ENCODE data around the gene ANTKMT.

DNA sequence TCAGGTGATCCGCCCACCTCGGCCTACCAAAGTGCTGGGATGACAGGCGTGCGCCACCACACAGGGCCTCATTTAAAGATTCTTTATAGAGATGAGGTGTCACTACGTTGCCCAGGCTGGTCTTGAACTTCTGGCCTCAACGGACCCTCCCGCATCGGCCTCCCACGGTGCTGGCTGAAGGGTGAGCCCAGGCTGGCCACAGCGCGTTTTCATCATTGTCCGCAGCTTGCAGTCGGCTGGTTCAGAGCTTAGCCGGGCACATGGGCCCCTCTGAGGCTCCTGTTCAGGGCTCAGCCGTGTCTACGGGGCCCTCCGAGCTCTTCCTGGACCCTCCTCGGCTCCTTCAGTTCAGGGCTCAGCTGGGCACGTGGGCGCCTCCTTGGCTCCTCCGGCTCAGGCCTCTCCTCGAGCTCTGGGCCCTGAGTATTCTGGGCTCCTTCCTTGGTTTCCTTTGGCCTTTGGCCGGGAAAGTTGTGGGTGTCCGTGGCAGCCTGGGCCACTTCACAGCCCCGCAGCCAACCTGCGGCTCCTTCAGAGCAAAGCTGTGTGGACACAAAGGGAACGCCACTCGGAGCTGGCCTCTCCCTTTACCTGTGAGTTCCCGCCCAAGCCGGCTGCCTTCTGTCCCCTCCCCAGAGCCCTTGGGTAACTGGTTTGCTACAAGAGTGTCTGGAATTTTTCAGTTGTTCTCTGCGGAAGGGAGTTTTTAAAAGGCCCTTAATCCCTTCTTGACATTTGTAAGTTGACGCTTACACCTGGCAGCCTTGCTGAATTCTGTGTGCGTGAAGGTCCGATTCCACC lies 38.4 kb downstream of the ANTKMT start:
- TF ChIP-seq CTCF (IDR thresholded peaks at IDR 0.05; ENCODE audit: extremely low read depth in 1 of 2, insufficient read depth in 1 of 2, low read depth in 1 of 2, low read length in 2 of 2) (no peak), POLR2A (IDR thresholded peaks at IDR 0.05; ENCODE audit: low read depth, low read length) (no peak)

Data from endothelial cell of umbilical vein (primary cell).